Measurements from ENCODE around the gene KLHL42. TPM values are rescaled to one million over a fixed set of nuclear protein-coding genes. Genes with fewer than 3 reads are reported as not detected.
A peak's percentile ranks its signal among the peaks of the same experiment; 100 is the strongest.

Gene KLHL42
- total RNA-seq, 2 experiments from 2014 or later = 12.8 to 13.2 TPM

DNA sequence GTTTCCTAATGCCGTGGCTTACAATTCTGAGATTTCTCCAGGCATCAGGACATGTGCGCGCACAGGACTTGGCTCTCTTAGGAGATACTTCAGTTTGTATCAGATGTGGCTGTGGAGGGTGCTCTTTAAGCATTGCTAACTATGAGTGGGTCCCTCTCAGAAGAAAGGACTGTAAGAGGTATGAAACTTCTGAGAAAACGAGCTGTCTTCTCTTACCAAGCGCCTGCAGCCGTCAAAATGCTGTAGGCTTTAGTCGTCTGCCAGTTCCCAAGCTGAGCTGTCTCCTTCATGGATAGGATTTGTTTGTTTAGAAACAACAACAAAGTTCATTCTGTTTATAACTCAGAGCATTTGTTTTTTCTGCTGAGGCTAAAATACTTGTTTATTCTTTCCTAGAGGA lies 16.1 kb downstream of the KLHL42 start:
- peaks cover 6% of the 10 kb centered on the region for H3K4me1 ChIP-seq (ENCODE audit: insufficient read depth, low read length)
- H3K4me3 Mint-ChIP-seq = no peak overlapping the region
- no peak for DNase-seq
- no peak overlapping the region for H3K4me3 ChIP-seq (ENCODE audit: low read length)
- no peaks in the 10 kb centered on the region for H3K27me3 Mint-ChIP-seq
- ATAC-seq (ENCODE audit: poor library complexity) = no peak
- no peak overlapping the region for H3K27ac ChIP-seq (ENCODE audit: low read depth in 1 of 2, low read length in 2 of 2)
- POLR2A ChIA-PET = no interaction called here
- H3K27ac Mint-ChIP-seq = peak overlapping the region; percentile 4
- no peaks in the 10 kb centered on the region for H3K9me3 ChIP-seq (ENCODE audit: control insufficient read depth in 1 of 2, insufficient read depth in 1 of 2, low read length in 2 of 2)
- CTCF ChIA-PET = no interaction called here
- H3K36me3 ChIP-seq (ENCODE audit: insufficient read depth, low read length) = peaks cover 32% of the 10 kb centered on the region
- peaks cover 13% of the 10 kb centered on the region for H3K4me1 Mint-ChIP-seq (ENCODE audit: low read depth)
- no peaks in the 10 kb centered on the region for H3K9me3 Mint-ChIP-seq
- peaks cover 68% of the 10 kb centered on the region for H3K36me3 Mint-ChIP-seq (ENCODE audit: low read depth)
- no peaks in the 10 kb centered on the region for H3K27me3 ChIP-seq (ENCODE audit: control insufficient read depth in 1 of 2, insufficient read depth in 2 of 2, low read length in 2 of 2)
- TF ChIP-seq, protein P1, sequence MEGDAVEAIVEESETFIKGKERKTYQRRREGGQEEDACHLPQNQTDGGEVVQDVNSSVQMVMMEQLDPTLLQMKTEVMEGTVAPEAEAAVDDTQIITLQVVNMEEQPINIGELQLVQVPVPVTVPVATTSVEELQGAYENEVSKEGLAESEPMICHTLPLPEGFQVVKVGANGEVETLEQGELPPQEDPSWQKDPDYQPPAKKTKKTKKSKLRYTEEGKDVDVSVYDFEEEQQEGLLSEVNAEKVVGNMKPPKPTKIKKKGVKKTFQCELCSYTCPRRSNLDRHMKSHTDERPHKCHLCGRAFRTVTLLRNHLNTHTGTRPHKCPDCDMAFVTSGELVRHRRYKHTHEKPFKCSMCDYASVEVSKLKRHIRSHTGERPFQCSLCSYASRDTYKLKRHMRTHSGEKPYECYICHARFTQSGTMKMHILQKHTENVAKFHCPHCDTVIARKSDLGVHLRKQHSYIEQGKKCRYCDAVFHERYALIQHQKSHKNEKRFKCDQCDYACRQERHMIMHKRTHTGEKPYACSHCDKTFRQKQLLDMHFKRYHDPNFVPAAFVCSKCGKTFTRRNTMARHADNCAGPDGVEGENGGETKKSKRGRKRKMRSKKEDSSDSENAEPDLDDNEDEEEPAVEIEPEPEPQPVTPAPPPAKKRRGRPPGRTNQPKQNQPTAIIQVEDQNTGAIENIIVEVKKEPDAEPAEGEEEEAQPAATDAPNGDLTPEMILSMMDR (IDR thresholded peaks at IDR 0.05) = no peak
- intact Hi-C loops (cut with DNase I, micrococcal nuclease) = no loop called here

DNA sequence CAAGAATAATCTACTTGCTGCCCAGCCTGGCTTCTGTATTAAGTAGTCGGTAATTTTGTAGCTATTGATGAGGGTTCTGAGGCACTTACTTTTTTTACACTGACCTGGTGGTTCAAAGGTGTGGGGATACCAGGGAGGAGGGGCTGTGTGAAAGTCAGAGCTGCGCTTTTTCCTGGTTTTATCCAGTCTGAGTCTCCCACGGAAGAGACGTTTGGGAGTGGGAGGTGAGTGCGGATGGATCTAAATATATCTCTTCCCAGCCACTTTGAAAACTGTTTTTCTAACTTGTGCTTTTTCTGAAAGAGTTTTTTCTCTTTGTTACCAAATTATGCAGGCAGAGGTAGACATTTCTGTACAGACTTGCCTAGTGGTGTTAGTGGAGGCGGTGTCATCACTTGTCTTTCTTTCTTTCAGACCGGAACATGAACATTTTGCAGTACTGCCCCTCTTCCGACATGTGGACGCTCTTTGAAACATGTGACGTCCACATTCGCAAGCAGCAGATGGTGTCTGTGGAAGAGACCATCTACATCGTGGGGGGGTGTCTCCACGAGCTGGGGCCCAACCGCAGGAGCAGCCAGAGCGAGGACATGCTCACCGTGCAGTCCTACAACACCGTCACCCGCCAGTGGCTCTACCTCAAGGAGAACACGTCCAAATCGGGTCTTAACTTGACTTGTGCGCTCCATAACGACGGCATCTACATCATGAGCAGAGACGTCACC lies 17.4 kb downstream of the KLHL42 start:
- Mint-ChIP-seq H3K4me1 (ENCODE audit: low read depth) (peaks cover 26% of the 10 kb centered on the region), H3K4me3 (no peak overlapping the region), H3K27me3 (no peaks in the 10 kb centered on the region), H3K27ac (no peak overlapping the region), H3K9me3 (no peaks in the 10 kb centered on the region), H3K36me3 (ENCODE audit: low read depth) (peaks cover 55% of the 10 kb centered on the region)
- POLR2A ChIA-PET = interaction anchor here (0.5 kb wide), 1 partner anchor 744 kb away, joined by 3 read pairs; no protein-coding TSS in a partner anchor
- no peak for ATAC-seq (ENCODE audit: poor library complexity)
- Histone ChIP-seq H3K9me3 (ENCODE audit: control insufficient read depth in 1 of 2, insufficient read depth in 1 of 2, low read length in 2 of 2) (no peaks in the 10 kb centered on the region), H3K4me1 (ENCODE audit: insufficient read depth, low read length) (peaks cover 6% of the 10 kb centered on the region), H3K4me3 (ENCODE audit: low read length) (no peak overlapping the region), H3K27me3 (ENCODE audit: control insufficient read depth in 1 of 2, insufficient read depth in 2 of 2, low read length in 2 of 2) (no peaks in the 10 kb centered on the region), H3K36me3 (ENCODE audit: insufficient read depth, low read length) (peaks cover 20% of the 10 kb centered on the region), H3K27ac (ENCODE audit: low read depth in 1 of 2, low read length in 2 of 2) (no peak overlapping the region)
- TF ChIP-seq, protein P1 (IDR thresholded peaks at IDR 0.05) = no peak
- CTCF ChIA-PET = no interaction called here
- intact Hi-C loops (cut with DNase I, micrococcal nuclease) = no loop called here
- no peak for DNase-seq

GRCh38 chr12:27800819-27801218 lies 20.8 kb downstream of the KLHL42 start:
- TF ChIP-seq, protein P1 (IDR thresholded peaks at IDR 0.05) = no peak
- Histone ChIP-seq H3K9me3 (ENCODE audit: control insufficient read depth in 1 of 2, insufficient read depth in 1 of 2, low read length in 2 of 2) (no peaks in the 10 kb centered on the region), H3K27ac (ENCODE audit: low read depth in 1 of 2, low read length in 2 of 2) (no peak overlapping the region), H3K36me3 (ENCODE audit: insufficient read depth, low read length) (peaks cover 12% of the 10 kb centered on the region), H3K4me3 (ENCODE audit: low read length) (no peak overlapping the region), H3K4me1 (ENCODE audit: insufficient read depth, low read length) (peaks cover 6% of the 10 kb centered on the region), H3K27me3 (ENCODE audit: control insufficient read depth in 1 of 2, insufficient read depth in 2 of 2, low read length in 2 of 2) (no peaks in the 10 kb centered on the region)
- Mint-ChIP-seq H3K4me1 (ENCODE audit: low read depth) (peaks cover 35% of the 10 kb centered on the region), H3K36me3 (ENCODE audit: low read depth) (peaks cover 26% of the 10 kb centered on the region), H3K27me3 (no peaks in the 10 kb centered on the region), H3K9me3 (no peaks in the 10 kb centered on the region), H3K27ac (peak overlapping the region; percentile 75), H3K4me3 (peak overlapping the region; percentile 16)
- intact Hi-C loops (cut with DNase I, micrococcal nuclease) = no loop called here
- ChIA-PET POLR2A (interaction anchor here (0.8 kb wide), 1 partner anchor 21 kb away, joined by 4 read pairs; the partner anchor contains the start of genes KLHL42 and MANSC4), CTCF (no interaction called here)
- no peak for DNase-seq
- peak; percentile 24 for ATAC-seq (ENCODE audit: poor library complexity)
